Activated naive CD4-positive, alpha-beta T cell treated with Interleukin-2 at 50 U/mL for 16 hours (primary cell): ENCODE results near the gene CCDC27.
"Not testable (repeated sequence)": the region's sequence is repeated elsewhere in the genome, so short reads cannot be mapped to it uniquely, and the experiment has no call there.

Experiments used
- DNase-seq: peaks from one replicate; pipeline ENCODE4 v3.0.0-alpha.2; 2020

The CCDC27 gene

DNA sequence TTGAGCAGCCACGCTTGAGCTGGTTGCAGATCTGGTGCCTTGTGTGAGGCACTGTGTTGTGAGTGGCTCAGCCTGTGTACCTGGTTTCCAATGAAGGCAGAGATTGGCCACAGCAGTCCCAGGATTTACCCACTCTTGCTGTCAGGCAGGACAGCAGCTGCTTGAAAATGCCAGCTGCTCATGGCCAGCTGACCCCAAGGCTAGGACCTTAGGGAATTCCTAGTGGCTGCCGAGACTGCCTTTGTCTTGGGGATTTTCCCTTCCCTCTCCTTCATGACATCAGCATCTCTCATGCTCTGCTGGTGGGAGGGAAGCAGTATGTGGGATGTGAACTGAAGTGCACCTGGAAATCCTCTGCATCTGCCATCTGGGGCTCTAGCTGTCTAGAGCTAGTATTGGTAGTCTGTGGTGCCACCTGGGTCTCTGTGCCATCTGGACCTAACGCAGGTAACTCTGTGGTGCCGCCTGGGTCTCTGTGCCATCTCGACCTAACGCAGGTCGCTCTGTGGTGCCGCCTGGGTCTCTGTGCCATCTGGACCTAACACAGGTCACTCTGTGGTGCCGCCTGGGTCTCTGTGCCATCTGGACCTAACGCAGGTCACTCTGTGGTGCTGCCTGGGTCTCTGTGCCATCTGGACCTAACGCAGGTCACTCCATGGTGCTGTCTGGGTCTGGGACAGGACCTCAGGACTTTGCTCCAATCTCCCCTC is 47.9 kb downstream of the CCDC27 start:
- no peak for DNase-seq

DNA sequence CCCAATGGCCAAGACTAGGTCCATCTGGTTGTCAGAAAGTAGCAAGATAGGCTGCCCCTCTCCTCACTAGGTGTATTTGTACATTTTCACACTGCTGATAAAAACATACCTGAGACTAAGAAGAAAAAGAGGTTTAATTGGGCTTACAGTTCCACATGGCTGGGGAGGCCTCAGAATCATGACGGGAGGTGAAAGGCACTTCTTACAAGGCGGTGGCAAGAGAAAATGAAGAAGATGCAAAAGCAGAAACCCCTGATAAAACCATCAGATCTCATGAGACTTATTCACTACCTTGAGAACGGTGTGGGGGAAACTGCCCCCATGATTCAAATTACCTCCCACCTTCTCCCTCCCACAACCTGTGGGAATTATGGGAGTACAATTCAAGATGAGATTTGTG is 48.5 kb downstream of the CCDC27 start:
- peak; percentile 26 for DNase-seq

DNA sequence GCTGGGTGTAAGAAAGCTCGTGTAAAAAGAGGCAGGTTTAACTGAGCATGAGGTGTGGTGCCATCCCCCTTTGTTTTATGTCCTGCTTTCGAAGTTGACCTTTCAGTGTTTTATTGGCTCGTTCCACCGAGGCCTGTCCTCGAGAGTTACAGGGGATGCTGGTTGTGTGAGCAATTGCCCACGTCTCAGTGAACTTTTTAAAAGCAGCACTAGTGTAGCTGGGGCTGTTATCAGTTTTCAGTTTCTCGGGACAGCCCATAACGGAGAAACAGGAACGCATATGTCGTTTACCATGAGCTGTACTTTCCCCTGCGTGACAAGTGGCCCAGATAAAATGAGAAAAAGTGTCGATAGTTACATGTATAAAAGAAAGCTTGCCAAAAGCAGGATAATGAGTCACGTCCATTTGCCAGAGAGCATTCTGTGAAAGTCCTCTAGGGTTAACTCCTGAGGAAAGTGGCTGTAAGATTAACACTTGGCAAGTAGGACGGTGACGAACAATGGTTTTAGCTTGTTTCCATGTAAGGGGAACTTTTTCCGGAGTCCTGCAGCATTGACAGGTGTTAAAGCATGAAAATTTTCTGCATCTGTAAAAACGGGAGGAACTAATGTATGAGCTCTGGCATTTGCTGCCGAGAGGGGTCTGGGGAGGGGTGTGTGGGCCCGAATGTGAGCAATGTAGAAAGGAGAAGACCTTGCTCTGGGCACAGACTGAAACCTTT is 51.8 kb downstream of the CCDC27 start:
- no peak for DNase-seq

DNA sequence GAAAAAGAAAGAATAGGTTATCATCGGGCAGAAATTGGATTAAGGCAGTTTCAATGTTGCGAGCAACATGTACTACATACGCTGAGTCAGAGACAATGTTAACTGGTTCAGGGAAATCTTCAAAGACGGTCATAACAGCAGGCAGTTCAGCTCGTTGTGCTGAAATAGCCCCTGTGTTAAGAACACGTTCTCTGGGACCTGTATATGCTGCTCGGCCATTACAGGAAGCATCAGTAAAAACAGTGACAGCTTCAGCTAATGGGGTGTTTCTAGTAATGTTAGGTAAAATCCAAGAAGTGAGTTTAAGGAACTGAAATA is 52.3 kb downstream of the CCDC27 start:
- DNase-seq: not testable (repeated sequence)

DNA sequence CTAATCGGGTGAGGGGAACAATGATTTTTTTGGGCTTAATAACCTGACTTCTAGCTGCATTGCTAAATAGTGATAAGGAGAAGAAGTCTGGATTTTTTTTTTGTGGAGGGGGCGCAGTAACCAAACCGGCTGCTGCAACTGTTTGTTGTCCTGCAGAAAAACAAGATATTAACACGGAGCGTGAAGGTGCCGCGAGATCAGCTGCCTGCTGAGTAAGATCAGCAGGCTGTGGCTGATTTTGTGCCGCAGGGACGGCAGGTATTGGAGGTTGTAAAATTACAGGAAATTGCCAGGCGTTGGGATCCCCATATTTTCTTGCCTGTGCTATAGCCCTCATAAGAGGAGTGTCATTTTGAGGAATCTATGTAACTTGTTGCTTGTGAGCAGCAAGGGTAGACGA is 52.8 kb downstream of the CCDC27 start:
- no peak for DNase-seq

DNA sequence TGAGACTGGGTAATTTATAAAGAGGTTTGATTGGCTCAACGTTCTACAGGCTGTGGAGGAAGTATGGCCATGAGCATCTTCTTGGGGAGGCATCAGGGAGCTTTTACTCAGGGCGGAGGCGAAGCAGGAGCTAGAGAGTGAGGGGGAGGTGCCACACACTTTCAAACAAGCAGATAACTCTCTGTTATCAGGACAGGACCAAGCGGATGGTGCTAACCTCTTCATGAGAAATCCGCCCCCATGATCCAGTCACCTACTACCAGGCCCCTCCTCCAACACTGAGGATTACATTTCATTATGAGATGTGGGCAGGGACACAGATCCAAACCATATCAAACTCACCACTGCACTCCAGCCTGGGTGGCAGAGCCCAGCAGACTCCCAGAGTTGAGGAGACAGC is 55.5 kb downstream of the CCDC27 start:
- DNase-seq: no peak

DNA sequence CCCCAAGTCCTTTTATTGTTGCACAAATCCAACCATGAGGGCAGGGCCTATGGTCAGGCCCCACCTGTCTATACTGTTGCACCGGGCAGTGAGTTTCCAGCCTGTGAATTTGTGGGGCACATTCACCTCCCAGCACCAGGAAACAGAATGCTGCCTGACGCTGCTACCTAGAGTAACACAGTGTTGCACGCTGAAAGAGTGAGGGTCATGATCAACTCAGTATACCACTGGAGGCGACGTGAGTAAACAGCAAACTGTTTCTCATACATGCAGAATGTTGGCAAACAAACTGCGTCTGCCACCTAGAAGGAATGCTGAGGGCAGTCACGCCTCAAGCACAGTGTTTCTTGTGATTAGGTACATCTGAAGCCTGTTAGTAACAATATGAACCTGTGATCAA is 57.4 kb downstream of the CCDC27 start:
- no peak for DNase-seq

DNA sequence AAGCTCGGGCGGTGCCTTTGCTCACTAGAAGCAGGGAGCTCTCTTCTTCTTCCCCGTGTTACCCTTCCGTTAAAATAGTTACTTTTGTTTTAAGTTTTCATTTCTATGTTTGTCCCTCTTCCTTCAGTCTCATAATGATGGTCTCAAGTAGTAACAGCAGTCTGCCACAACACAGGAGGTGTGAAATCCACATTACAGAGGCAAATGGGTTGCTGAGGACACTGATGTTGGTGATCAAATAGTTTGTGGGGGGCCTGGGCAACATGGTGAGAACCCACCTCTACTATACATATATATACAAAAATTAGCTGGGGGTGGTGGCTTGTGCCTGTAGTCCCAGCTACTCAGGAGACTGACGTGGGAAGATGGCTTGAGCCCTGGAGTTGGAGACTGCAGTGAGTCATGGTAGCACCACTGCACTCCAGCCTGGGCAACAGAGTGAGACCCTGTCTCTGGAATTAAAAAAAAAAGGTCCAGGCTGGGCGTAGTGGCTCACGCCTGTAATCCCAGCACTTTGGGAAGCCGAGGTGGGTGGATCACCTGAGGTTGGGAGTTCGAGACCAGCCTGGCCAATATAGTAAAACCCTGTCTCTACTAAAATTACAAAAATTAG is 58.0 kb downstream of the CCDC27 start:
- DNase-seq: not testable (repeated sequence)

DNA sequence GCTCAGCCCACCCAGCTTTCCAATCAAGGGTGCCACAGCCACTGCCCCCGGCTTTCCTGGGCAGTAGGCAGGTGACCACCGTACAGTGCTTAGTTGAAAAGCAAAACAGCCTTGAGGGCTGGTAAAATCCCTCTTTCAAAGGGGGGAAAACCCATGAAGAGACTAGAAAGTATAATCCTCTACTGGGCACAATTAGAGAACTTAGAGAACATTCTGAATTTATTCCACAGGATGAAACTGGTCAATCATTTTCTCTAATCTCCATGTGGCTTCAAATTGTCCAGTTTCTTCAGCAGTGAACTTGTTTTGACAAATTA is 59.3 kb downstream of the CCDC27 start:
- no peak for DNase-seq

DNA sequence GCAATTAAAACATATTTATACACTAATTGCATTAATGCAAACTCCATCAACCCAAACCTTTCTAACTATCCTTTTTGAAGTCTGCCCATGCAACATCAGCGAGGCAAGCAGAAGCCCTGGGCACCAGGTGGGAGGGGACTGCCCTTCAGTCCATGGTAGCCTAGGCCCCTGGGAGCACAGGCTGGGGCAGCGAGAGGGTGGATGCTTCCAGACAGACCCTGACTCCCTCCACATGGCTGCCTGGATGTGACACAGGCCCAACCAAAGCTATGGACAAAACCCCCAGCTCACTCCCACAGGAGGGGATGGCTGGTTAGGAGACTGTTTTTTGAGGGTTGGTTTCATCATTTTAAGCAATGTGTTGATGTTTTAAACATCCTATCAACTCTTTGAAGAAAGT is 61.8 kb downstream of the CCDC27 start:
- DNase-seq: no peak

DNA sequence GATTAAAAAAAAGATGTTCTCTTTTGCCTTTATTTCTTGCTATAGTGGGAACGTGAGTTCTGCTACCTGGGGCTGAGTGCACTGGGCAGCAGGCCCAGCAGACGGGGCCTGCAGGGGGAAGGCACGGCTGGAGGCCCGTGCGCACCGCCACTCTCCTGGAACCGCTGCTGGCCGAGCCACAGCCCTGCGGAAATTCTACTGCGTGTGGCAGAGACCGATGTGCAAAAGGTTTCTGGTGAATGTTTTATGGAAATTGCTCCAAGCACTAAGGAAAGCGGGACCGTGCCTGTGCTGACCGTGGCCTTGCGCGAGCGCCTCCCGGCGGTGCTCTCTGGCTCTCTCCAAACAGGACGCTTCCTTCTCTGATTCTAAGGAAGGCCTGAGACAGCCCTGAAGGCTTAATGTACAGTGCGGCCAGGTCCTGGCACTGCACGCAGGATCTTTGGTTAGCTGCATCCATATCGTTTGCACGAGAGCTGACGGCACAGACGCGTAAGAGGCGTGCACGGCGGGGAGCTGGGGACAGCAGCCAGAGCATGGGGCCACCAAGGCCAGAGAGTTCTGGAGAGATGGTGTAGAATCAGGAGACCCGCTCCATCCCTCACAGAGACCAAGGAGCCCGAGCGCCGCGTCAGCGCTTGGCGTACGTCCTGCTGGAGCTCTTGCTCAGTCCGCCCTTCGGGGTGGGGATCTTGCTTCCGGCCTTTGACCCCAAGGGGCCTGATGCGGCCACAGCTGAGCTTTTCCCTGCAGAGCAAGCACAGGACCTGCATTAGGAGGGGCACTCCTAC is 62.7 kb downstream of the CCDC27 start:
- DNase-seq: no peak

DNA sequence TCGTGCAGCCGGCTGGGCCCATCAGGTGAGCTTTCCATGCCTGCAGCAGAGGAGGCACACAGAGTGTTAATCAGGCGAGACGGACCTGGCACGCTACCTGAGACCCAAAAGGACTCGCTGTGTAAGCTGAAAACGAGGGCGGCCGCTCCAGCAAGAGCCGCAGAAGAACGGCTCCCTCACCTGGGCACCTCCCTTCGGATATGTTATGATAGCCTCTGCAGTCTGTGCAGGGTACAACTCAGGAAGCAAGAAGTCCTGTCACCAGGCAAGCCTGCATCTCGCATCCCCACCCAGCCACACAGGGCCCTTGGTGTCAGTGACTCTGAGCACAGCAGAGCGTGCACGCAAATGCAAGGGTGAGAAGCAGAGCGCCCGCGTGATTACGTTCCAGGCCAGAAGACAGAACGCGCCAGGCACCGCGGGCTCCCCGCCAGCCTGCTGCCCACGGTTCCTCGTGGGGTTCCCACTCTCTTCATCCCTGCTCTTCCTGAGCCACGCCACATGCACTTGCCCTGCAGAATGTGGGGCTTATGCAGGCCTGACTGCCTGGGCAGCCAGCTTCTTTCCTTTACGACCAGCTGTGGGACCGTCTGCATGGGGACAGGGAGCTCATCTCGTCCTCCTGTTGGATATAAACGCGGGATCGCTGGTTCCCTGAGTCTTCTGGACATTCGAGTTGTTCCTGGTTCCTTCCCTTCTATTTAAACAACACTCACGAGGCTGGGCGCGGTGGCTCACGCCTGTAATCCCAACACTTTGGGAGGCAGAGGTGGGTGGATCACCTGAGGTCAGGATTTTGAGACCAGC is 64.3 kb downstream of the CCDC27 start:
- DNase-seq: no peak

DNA sequence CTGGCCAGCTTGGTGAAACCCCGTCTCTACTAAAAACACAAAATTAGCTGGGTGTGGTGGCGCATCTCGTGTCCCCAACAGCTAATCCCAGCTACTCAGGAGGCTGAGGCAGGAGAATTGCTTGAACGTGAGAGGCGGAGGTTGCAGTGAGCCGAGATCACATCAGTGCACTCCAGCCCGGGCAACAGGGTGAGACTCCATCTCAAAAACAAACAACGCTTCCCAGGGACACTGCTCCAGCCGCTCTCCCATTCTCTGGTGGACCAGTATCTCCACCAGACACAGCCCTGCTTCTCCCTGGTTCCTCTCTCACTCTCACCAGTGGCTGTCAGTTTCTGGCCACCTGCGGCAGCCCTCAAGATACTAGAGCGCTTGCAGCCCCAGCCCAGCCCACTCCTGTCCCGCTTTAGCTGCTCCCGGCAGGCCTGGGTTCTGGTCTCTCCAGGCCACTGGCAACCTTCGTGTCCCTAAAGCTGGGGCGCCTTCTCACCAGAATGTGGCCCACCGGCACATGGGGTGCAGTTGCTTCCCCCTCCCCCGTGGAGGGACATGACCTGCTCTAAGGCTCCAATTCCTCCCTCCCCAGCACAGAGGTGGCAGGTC is 65.0 kb downstream of the CCDC27 start:
- no peak for DNase-seq

DNA sequence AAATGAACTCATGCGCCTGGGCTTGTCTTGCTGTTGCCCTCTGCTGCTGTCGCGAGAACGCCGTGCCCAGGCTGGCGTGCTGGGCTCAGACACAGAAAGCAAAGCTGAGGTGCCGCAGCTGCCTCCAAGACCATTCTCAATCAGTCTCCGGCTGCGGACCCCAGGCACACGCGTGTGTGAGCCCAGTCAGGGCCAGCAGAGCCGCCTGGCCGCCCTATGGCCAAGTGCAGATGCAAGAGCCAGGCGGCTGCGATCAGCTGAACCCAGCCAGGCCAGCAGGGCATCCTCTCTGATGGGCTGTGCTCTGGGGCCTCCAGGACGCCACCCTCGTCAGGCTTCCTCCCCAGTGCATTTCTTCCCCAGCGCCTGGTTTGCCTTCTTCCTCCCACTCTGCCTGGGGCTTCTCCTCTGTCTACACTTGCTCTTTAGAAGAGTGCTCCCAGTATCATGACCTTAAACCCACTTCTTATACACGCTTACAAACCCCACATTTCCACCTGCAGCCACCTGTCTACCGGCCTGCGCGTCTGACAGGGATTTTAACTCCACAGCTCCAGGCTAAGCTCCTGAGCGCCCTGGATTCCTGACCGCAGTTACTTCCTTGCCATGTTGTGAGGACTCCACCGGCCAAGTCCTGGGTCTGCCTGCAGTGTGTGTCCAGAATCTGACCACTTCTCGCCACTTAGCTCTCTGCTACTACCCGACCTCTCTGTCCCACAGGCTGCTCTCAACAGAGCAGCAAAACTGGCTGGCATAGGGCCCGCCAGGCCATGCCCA is 65.8 kb downstream of the CCDC27 start:
- DNase-seq: no peak

DNA sequence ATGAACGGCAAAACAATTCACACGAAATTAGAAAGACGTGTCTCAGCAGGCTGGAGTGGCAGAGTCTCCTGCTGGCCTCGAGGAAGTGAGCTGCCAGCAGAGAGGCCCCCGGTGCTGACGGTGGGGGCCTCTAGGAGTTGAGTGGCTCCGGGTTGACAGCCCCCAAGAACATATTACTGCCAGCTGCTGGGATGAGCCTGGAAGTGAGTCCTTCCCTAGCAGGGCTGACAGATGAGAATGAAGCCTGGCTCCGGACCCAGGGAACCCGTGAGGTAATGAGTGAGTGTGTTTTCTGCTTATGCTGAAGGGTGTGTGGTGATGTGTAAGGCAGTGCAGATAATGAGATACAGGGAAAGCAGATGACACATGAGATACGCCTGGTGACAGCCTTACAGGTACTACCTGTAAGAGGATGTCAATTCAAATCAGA is 67.5 kb downstream of the CCDC27 start:
- no peak for DNase-seq

DNA sequence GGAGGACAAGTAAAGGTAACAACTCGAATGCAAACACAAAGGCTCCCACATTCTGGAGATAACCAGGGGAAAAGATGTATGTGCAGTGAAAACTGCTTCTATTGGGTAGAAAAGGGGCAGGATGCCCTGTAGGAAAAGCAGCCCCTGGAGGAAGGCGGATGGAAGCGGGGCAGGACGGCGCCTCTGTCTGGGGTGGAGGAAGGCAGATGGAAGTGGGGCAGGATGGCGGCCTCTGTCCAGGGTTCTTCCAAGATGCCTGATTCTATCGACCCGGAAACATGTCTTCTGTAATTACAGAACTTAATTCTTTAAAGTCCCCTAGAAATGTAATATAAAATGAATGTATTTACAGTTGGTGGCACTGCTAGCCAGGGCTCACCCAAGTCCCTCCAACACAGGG is 68.1 kb downstream of the CCDC27 start:
- no peak for DNase-seq

DNA sequence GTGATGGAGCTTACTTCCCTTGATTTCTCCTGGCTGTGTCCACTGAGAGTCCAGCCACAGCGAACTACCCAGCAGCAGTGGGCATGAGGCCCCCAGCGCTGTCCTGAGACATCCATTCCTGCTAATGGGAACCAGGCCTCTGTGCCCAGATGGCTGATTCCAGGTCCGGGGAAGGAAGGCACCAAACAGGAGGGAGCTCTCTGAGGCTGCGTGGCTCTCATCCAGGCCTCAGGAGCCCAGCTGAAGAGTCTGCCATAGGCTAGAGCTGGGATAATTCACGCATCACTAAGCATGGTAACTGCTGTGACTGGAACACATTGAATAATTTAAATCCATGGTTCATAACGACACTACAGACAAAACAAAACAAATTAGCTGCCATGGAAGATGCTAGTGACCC is 68.8 kb downstream of the CCDC27 start:
- DNase-seq: no peak
